ENCODE measurements around the gene RAB26.

DNA sequence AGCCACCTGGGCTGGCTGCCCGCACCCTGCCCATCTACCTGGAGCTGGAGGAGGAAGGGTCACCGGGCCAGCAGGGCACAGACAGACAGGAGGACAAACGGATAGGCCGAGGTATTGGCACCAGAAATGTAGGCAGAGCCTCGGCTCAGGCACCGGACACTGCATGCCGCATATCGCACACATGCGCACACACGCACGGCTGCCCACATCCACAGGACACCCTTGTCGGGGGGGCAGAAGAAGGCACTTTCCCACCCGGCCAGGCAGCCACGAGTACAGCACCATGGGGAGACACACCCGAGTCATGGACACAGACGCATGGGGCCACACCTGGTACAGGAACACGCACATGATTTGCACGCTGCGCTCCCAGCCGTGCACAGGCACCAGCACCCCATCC, 33.5 kb downstream of the RAB26 start:
- TF ChIP-seq, protein P1, sequence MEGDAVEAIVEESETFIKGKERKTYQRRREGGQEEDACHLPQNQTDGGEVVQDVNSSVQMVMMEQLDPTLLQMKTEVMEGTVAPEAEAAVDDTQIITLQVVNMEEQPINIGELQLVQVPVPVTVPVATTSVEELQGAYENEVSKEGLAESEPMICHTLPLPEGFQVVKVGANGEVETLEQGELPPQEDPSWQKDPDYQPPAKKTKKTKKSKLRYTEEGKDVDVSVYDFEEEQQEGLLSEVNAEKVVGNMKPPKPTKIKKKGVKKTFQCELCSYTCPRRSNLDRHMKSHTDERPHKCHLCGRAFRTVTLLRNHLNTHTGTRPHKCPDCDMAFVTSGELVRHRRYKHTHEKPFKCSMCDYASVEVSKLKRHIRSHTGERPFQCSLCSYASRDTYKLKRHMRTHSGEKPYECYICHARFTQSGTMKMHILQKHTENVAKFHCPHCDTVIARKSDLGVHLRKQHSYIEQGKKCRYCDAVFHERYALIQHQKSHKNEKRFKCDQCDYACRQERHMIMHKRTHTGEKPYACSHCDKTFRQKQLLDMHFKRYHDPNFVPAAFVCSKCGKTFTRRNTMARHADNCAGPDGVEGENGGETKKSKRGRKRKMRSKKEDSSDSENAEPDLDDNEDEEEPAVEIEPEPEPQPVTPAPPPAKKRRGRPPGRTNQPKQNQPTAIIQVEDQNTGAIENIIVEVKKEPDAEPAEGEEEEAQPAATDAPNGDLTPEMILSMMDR (IDR thresholded peaks at IDR 0.05), result no peak
- TF ChIP-seq POLR2AphosphoS5 (IDR thresholded peaks at IDR 0.05), result no peak

Data from breast epithelium (tissue), 3 donors.